MCF 10A (cell line): ENCODE data around the gene THOC6. TPM values are rescaled to one million over a fixed set of nuclear protein-coding genes. Genes with fewer than 3 reads are reported as not detected.

ENCODE experiments used
- BruUV-seq: library from RNA; stranded (reverse); fragments of 400-500 nt; replicated peaks from 2 replicates; lab custom pipeline; 2021; lab: Mats Ljungman, UMichigan
- CTCF ChIA-PET: fragments of 300-600 bp; sonication (Branson Sonifier 250); formaldehyde crosslinking; extraction: SDS; loops from one replicate; lab custom pipeline; 2021; ENCODE audit warnings: antibody characterized with exemption, inconsistent platforms; lab: Yijun Ruan, JAX
- POLR2A ChIA-PET: fragments of 300-600, 350-650 bp; sonication (Branson Sonifier 250); formaldehyde crosslinking; extraction: SDS; loops from one replicate; lab custom pipeline; 2020; ENCODE audit warnings: antibody characterized with exemption, inconsistent platforms; lab: Yijun Ruan, JAX
- DNase-seq: peaks from one replicate; pipeline ENCODE4 v3.0.0-alpha.2; 2018; ENCODE audit not compliant: unreplicated experiment
- H3K27ac Mint-ChIP-seq: one replicate; pipeline ENCODE4 v1.8.0; 2022; ENCODE audit warnings: mild to moderate bottlenecking, low read depth, mixed read lengths; ENCODE audit not compliant: unreplicated experiment
- H3K27me3 Mint-ChIP-seq: one replicate; pipeline ENCODE4 v1.8.0; 2022; ENCODE audit warnings: mixed read lengths; ENCODE audit not compliant: insufficient read depth, unreplicated experiment
- H3K36me3 Mint-ChIP-seq: one replicate; pipeline ENCODE4 v1.8.0; 2022; ENCODE audit warnings: mild to moderate bottlenecking, moderate library complexity, mixed read lengths; ENCODE audit not compliant: insufficient read depth, unreplicated experiment
- H3K4me1 Mint-ChIP-seq: one replicate; pipeline ENCODE4 v1.8.0; 2022; ENCODE audit warnings: mixed read lengths; ENCODE audit not compliant: insufficient read depth, unreplicated experiment
- H3K4me3 Mint-ChIP-seq: one replicate; pipeline ENCODE4 v1.8.0; 2022; ENCODE audit warnings: mild to moderate bottlenecking, moderate library complexity, mixed read lengths; ENCODE audit not compliant: unreplicated experiment
- H3K9me3 Mint-ChIP-seq: one replicate; pipeline ENCODE4 v1.8.0; 2022; ENCODE audit warnings: mixed read lengths; ENCODE audit not compliant: unreplicated experiment
- CTCF ChIP-seq: fragments of 200-600 bp; IDR thresholded peaks from one replicate; pipeline ENCODE4 v1.8.0; 2022; ENCODE audit warnings: antibody characterized with exemption, mild to moderate bottlenecking; ENCODE audit not compliant: unreplicated experiment
- intact Hi-C: fragments of 100-400 bp; cut with micrococcal nuclease; formaldehyde crosslinking; loops from 2 replicates; pipeline ENCODE4 v1.14.1; 2022
- total RNA-seq: library from RNA; stranded (reverse); gene quantifications from 2 replicates; pipeline ENCODE4 v1.2.3, GENCODE V29; 2022

THOC6 gene
- total RNA-seq, 1 experiment from 2014 or later = 53.1 TPM

GRCh38 chr16:3021449-3022207, 2.2 kb upstream of the THOC6 start:
- DNase-seq = peak; percentile 98
- no peaks in the 10 kb centered on the region for H3K27me3 Mint-ChIP-seq
- ChIA-PET CTCF (interaction anchor here (0.6 to 5.1 kb wide), 8 partner anchors 10 to 981 kb away, joined by 3 to 28 read pairs (median 3); no protein-coding TSS in a partner anchor), POLR2A (interaction anchor here (0.6 to 5.0 kb wide), 24 partner anchors 9 to 696 kb away, joined by 3 to 41 read pairs (median 6); partner anchors contain the start of genes BICDL2, FLYWCH1, FLYWCH2 and KCTD5)
- peak; percentile 19 for TF ChIP-seq CTCF
- H3K36me3 Mint-ChIP-seq = peaks cover 38% of the 10 kb centered on the region
- H3K4me3 Mint-ChIP-seq = peak overlapping the region; percentile 82
- H3K27ac Mint-ChIP-seq = peak overlapping the region; percentile 94
- peaks cover 23% of the 10 kb centered on the region for H3K4me1 Mint-ChIP-seq
- intact Hi-C loops = no loop called here
- H3K9me3 Mint-ChIP-seq = no peaks in the 10 kb centered on the region
- BruUV-seq = TSS peak; percentile 72

GRCh38 chr16:3022208-3022683, 1.6 kb upstream of the THOC6 start:
- H3K27ac Mint-ChIP-seq = peak overlapping the region; percentile 94
- CTCF ChIA-PET = interaction anchor here (0.6 to 5.1 kb wide), 8 partner anchors 9 to 104 kb away, joined by 3 to 28 read pairs (median 4); no protein-coding TSS in a partner anchor
- H3K27me3 Mint-ChIP-seq = no peaks in the 10 kb centered on the region
- BruUV-seq = no TSS peak
- no peak for TF ChIP-seq CTCF
- H3K4me1 Mint-ChIP-seq = peaks cover 23% of the 10 kb centered on the region
- intact Hi-C loops = no loop called here
- DNase-seq = peak; percentile 97
- POLR2A ChIA-PET = interaction anchor here (0.6 to 5.0 kb wide), 23 partner anchors 9 to 1265 kb away, joined by 3 to 41 read pairs (median 5); partner anchors contain the start of genes BICDL2, FLYWCH1, FLYWCH2 and KCTD5
- H3K4me3 Mint-ChIP-seq = peak overlapping the region; percentile 82
- peaks cover 43% of the 10 kb centered on the region for H3K36me3 Mint-ChIP-seq
- no peaks in the 10 kb centered on the region for H3K9me3 Mint-ChIP-seq

- intact Hi-C loops = no loop called here
- no peaks in the 10 kb centered on the region for H3K9me3 Mint-ChIP-seq
- H3K27me3 Mint-ChIP-seq = no peaks in the 10 kb centered on the region
- BruUV-seq = no TSS peak
- peaks cover 43% of the 10 kb centered on the region for H3K36me3 Mint-ChIP-seq
- peaks cover 23% of the 10 kb centered on the region for H3K4me1 Mint-ChIP-seq
- no peak for TF ChIP-seq CTCF
- peak overlapping the region; percentile 94 for H3K27ac Mint-ChIP-seq
- POLR2A ChIA-PET = interaction anchor here (0.6 to 5.0 kb wide), 19 partner anchors 12 to 1266 kb away, joined by 3 to 41 read pairs (median 5); partner anchors contain the start of genes BICDL2, FLYWCH1, FLYWCH2 and KREMEN2
- peak overlapping the region; percentile 82 for H3K4me3 Mint-ChIP-seq
- CTCF ChIA-PET = interaction anchor here (0.6 to 5.1 kb wide), 9 partner anchors 9 to 107 kb away, joined by 3 to 28 read pairs (median 4); no protein-coding TSS in a partner anchor
- peak; percentile 53 for DNase-seq
Measured at GRCh38 chr16:3022684-3023414, 986 bp upstream of the THOC6 start.

- H3K4me1 Mint-ChIP-seq = peaks cover 23% of the 10 kb centered on the region
- DNase-seq = peak; percentile 73
- BruUV-seq = no TSS peak
Measured at GRCh38 chr16:3023415-3023668, 493 bp upstream of the THOC6 start.

More at GRCh38 chr16:3023415-3023668, 493 bp upstream of the THOC6 start:
- TF ChIP-seq CTCF = no peak
- Mint-ChIP-seq H3K4me3 (peak overlapping the region; percentile 82), H3K9me3 (no peaks in the 10 kb centered on the region), H3K36me3 (peaks cover 48% of the 10 kb centered on the region), H3K27ac (peak overlapping the region; percentile 94), H3K27me3 (no peaks in the 10 kb centered on the region)
- intact Hi-C loops = no loop called here
- CTCF ChIA-PET = interaction anchor here (1.1 to 3.9 kb wide), 3 partner anchors 8 to 107 kb away, joined by 4 to 18 read pairs (median 5); no protein-coding TSS in a partner anchor
- POLR2A ChIA-PET = interaction anchor here (0.9 to 5.0 kb wide), 9 partner anchors 12 to 135 kb away, joined by 3 to 30 read pairs (median 5); partner anchors contain the start of genes FLYWCH1 and ZNF213
